Activated CD4-positive, alpha-beta T cell treated with anti-CD3 and anti-CD28 coated beads, Interleukin-10, Interleukin-2, amounts not matched to agents 100 ng/mL and 50 ng/mL, durations not matched to agents 16 hours and 8 hours (primary cell): Measurements from ENCODE around the gene STIL.

ENCODE experiments used
- DNase-seq: peaks from one replicate; pipeline ENCODE4 v3.0.0-alpha.2; 2020

STIL gene

DNA sequence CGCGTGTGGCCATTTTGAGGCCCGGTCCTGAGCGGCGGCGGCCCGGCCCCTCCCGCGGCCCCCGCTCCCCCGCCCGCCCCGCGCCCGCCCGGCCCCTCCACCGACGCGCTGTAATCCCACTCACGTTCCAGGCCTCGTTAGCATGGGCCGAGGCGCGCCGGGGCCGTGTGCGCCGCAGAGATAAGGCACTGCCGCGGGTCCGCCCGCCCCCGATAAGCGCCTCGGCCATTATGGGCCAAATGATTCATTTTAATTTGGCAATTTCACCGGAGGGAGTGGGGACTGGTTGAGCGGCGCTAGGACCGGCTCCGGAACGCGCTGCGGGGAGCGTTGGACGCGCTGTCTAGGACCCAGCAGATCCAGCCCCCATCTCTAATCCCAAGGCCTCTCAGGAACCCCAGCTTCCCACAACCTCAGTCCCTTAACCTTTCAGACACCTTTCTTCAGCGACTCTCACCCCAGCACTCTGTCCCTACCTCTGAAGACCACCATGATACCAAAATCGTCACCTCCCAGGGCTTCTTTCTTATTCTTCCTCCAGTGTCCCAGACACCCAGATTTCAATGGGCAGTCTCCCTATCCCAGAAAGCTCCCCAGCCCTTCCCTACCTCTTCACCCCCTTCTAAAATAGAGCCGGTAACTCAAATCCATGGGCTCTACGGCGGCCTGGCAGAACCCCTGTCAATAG lies 81.6 kb downstream of the STIL start, which contains the start of gene TAL1:
TSS of gene TAL1 (minus strand) at position 39 of the 688 bp plus-strand sequence. CDS start 6,337 bp downstream, outside the sequence.
- DNase-seq = no peak

- peak; percentile 24 for DNase-seq
Observed at GRCh38 chr1:47231301-47232186, 82.4 kb downstream of the STIL start.

DNA sequence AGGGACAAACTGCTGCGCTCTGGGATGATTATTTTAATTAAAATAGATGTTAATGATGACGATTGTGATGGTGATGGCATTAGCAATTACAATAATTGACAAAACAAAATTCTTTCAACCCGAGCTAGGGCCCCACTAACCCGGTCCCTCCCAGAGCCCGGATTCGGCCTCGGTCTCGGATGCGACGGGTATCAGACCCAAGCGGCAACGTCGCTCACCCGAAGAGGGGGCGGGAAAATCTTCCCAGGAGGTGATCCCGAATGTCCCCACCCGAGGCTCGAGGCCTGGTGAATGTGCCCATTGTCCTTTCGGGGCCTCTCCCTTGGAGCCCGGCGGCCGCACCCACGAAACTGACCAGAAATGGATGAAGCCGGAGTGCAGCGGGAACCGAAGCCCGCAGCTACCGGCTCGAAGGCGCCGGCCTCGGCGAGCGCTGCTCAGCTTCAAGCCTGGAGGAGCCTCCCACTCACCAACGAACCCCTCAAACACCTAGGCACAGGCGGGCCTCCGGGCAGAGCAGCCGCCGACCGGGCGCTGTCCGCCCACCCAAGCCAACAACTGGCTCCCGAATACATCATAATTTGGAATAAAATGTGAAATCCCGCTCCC lies 83.2 kb downstream of the STIL start:
- DNase-seq = no peak

DNA sequence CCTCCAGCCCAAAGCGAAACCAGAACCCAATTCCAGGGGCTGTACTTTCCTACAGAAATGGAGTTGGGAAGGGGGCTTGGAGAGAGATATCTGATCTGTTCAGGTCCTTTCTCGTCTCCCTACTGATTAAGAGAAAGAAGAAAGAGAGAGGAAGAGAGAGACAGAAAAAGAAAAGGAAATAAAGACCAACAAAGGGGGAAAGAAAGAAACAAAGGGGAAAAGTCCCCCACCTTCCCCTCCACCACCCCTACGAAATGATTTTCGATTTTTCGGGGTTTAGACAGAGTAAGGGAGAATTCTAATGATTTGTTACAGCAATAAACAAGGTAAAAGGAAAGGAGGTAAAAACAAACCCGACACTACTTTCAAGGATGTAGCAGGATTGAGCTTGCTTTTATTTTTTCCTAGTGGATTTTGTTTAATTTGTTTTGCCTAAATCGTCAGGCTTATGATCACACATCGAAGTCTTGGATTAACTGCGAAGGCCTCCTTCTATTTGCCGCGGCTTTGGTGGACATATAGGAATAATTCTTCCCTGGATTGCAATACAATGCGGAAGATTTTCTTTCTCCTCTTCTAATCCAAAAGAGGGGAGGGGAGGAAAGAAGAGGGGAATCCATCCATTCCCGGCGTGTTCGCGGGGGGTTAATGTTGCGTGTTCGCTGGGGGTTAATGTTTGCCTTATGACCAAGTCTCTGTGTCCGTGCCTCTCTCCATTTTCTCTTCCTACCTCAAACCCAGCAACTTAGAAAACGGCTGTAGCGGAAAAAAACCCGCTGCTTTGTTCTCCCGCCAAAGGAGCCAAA lies 83.9 kb downstream of the STIL start:
- no peak for DNase-seq

GRCh38 chr1:47229031-47229885 lies 84.7 kb downstream of the STIL start:
- DNase-seq = no peak

GRCh38 chr1:47228644-47229030 lies 85.3 kb downstream of the STIL start:
- DNase-seq = no peak

- DNase-seq = no peak
Observed at GRCh38 chr1:47227341-47228232, 86.4 kb downstream of the STIL start.

DNA sequence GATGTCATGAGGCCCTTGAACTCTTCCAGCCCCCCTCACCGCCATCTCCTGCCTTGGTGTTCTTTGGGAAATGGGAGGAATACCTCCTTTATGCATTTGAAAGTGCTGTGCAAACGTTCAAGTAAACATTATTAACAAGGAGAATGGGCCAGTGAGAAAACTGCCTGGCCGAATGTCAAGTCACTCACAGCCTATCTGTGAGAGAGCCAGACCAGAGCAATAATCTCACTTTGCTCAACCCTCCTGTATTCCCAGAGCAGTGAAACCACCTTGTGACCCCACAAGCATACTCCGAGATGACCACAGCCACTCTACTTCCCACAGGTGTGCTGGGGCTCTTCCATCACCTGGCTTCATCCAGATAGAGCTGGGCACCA lies 87.1 kb downstream of the STIL start:
- no peak for DNase-seq

GRCh38 chr1:47226121-47226838 lies 87.7 kb downstream of the STIL start:
- no peak for DNase-seq

DNA sequence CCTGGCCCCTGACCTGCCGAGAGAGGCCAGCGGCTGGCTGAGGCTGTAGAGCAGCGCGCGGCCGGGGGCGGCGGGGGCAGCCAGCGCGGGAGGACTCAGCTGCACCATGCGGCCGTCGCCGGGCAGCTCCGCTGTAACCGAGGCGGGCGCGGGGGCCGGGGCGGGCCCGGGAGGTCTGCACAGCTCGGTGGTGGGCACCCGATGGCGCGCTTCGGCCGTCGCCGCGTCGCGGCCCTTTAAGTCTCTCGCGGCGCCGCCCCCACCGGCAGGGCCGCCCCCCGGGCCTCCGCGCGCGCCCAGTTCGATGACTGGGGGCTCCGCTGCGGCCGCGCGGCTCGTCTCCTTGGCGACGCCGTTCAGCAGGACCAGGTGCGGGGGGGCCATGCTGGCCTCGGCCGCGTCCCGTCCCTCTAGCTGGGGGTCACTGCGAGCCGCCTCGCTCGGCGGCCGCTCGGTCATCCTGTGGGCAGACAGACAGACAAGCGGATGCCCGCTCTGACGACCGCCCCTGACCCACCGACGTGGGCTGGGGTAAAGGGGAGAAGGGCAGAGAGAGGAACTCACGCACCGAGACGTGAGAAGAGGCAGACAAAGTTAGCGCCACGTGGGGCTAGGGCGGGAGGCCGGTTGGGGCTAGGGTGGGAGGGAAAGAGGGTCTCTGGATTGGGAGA lies 88.4 kb downstream of the STIL start:
- DNase-seq = no peak

DNA sequence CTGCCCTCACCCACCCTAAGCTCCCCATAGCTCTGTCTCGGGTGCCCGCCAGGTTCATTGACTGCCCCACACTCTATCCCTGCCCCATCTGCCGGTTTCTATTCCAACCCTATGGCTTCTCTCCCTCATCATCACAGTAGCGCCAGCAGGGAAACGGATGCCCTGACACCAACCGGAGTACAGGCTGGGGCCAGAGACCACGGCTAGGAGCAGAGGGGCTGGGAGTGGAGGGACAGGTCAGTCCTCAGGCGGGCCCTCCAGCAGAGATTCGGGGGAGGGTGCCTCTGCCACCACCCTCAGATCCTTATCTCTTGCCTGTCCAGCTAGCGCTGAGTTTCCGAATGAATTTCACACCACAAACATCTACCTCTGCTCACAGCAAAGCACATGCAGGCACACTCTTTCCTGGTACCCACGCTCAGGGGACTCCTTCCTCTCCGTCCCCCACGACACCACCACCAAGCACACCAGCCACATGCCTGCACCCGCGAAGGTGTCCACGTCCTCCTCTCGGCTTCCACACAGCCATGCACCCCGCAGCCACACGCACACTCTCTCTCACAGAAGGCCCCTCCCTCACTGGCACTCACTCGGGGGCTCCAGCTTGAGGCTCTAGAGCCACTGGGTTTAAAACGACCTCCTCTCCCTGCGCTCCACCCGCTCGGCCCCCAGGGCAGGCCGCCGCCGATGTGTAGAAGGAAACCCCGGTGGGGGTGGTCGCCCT lies 89.1 kb downstream of the STIL start:
- no peak for DNase-seq

GRCh38 chr1:47223921-47224675 lies 89.8 kb downstream of the STIL start:
- no peak for DNase-seq

- no peak for DNase-seq
Observed at GRCh38 chr1:47223174-47223920, 90.6 kb downstream of the STIL start.

DNA sequence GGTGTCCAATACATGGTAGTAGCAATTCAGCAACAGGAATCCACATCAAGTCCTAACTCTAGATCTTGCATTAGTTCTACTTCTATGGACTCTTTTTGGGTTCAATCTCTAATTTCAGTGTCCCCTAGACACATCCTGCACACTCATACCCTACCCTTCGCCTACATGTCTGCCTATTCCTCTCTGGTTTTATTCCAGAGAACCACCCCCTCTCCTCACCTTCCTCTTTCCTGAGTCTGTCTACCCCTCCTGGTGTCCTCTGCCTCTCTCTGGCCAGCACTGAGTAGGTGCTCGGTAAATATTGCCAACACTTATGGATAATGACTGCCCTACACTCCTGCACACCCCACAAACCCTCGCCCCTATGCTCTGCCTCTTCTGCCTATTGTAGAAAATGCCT lies 91.5 kb downstream of the STIL start:
- DNase-seq = no peak

- DNase-seq = no peak
Observed at GRCh38 chr1:47219590-47220220, 94.2 kb downstream of the STIL start.

GRCh38 chr1:47219001-47219400 lies 94.9 kb downstream of the STIL start:
- no peak for DNase-seq
